Activated CD8-positive, alpha-beta memory T cell treated with anti-CD3 and anti-CD28 coated beads, Interleukin-2, amount 50 U/mL, for 1 hour (primary cell): Measurements from ENCODE around the gene ABCA7.
A peak's percentile ranks its signal among the peaks of the same experiment; 100 is the strongest.

ENCODE experiments used
- DNase-seq: peaks from one replicate; pipeline ENCODE4 v3.0.0-alpha.2; 2020; ENCODE audit errors: extremely low read depth

The ABCA7 gene

GRCh38 chr19:1088416-1089010 lies 48.6 kb downstream of the ABCA7 start:
- no peak for DNase-seq

DNA sequence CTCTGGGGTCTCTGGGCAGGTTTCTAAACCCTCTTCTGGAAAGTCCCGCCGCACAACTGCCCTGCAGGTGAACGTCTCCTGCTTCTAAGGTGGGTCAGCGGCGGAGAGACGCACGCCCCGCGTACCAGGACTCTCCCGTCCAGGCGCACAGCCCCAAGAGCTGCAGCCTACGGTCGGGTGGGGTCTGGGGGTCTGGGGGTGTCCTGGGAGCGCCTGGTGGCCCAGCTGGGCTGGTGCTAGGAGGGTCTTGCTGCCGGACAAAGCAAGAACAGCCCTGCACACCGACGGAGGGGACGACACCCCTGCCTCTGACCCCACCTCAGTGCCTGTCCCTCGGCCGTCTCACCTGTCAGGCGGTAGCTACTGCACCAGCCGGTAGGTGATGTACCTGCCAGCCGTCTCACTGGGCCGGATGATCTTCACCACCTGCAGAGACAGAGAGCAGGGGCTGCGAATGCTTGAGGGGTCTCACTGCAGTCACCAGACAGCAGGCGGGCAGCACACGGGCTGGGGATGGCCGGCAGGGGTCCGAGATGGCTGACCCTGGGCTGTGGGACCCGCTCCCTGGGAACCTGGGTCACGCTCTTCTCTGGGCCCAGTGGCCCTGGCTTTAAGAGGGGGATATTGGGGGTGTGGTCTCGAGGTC lies 49.3 kb downstream of the ABCA7 start:
- DNase-seq: no peak

GRCh38 chr19:1089891-1090290 lies 50.0 kb downstream of the ABCA7 start:
- DNase-seq: peak; percentile 54

DNA sequence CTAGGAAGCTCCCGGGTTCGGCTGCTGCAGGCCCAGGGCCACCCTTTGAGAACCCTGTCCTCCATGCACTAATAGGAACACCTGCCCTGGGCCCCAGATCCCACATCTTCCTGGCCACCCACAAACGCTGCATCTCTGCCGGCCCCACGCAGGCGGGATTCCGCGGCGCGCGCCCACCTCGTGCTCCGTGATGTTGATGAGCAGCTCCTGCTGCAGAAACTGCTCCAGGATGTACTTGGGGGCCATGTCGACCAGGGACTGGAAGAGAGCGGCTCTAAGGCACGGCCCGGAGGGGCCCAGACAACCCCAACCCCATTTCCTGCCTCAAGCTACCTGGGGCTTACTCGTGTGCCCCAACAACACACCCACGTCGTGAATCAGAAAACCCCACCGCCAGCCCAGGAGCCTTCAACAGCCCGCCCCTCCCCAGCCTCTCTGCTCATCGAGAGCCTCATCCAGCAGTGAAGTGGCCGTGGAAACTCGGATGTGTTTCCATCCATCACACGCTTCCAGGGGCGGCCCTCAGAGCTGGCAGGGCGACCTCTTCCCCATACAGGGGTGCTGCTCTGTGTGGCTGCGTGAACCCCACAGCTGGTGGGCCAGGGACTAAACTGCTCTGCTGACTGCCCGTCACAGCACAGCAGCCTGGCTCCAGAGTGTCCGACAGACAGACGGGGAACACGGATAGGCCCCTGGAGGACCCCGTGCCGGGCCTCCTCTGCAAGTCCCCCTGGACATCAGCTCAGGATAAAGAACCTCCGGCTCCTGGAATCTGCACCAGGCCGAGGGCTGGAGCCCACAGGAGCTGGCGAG lies 51.0 kb downstream of the ABCA7 start:
- no peak for DNase-seq

- DNase-seq: no peak
Measured at GRCh38 chr19:1091544-1092175, 51.8 kb downstream of the ABCA7 start.

GRCh38 chr19:1093330-1093729 lies 53.4 kb downstream of the ABCA7 start:
- DNase-seq: no peak

DNA sequence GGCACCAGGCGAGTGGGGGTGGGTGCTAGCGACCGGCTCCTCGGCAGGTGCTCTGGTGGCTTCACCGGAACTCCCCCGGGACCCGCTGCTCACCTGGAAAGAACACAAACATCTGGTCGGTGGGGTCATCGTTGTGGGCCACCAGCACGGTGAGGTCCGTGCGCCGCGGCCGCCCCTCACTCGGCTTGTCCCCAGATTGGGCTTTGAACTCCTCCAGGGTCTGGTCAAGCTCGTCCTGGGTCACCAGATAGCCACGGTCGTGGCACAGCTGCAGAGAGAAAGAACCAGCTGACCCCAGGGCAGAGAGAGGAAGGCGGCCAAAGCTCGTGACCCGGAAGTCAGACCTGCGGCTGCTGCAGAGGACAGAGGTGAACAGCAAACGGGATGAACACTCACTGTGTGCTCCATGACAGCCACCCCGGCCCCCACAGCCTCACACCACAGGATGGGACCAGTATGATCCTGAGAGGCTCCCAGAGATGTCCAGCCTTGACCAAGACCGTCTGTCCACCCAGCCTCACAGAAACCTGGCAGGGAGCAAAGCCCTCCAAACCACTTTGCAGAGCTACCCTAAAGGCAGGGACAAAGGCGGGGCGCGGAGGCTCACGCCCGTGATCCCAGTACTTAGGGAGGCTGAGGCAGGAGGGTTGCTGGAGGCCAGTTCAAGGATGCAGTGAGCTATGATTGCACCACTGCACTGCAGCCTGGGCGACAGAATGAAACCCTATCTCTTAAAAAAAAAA lies 54.1 kb downstream of the ABCA7 start:
- DNase-seq: no peak

GRCh38 chr19:1094655-1094977 lies 54.7 kb downstream of the ABCA7 start:
- DNase-seq: no peak

GRCh38 chr19:1094978-1095701 lies 55.2 kb downstream of the ABCA7 start, which contains the start of gene POLR2E:
Gene POLR2E, minus strand, starts transcription at chr19:1095375. Its CDS starts 60 bp downstream, at chr19:1095315.
- DNase-seq: peak; percentile 97

- no peak for DNase-seq
Measured at GRCh38 chr19:1097810-1098176, 57.9 kb downstream of the ABCA7 start.

DNA sequence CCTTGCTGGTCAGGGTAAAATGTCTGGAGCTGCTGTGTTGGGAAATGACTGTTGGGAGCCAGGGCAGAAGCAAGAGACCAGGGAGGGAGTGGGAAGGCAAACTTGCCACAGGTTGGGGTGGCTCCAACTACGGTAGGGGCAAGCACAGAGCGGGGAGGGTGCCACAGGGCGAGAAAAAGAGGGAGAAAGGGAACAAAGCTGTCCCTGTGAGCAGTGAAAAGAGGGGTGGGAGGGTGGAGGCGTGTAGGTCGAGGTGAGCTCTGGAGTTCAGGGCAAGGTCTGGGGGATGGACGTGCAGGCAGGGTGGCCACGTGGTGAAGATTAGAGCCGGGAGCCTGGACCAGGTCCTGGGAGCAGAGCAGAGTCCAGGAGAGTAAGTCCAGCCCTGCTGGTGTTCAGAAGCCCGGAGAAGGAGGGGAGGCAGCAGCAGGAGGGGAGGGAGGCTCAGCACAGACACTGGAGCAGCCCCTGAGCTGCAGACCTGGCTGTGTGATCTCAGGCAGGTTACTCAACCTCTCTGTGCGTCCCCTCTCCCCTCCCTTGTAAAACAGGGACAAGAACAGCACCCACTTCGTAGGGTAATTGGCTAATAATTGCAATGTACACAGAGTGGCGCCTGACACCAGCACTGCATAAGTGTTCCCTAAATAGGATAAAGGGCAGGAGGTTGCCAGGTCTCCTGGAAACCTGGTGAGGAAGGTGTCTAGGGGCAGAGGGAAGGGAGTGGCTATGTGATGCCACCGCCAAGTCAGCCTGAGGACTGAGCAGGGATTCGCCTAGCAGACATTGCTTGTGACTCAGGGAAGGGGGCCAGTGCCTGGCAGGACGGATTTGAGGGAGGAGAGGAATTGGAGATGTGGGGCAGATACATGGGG lies 58.5 kb downstream of the ABCA7 start:
- DNase-seq: no peak

DNA sequence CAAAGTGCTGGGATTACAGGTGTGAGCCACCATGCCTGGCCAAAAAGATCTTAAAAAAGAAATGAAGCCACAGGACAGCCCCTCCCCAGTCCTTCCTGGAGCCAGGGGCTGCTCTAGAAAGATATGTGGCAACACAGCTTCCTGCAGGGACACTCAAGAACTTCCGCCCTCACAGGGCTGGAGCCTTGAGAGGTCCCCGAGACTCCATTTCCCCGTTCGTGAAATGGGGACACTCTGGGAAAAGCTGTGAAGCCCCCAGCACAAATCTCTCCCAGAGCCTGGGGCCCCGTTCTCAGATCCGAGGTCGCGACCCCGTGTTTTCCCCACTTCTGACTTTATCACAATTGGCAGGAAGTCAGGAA lies 61.4 kb downstream of the ABCA7 start:
- DNase-seq: no peak

GRCh38 chr19:1102407-1103131 lies 62.7 kb downstream of the ABCA7 start:
- no peak for DNase-seq

DNA sequence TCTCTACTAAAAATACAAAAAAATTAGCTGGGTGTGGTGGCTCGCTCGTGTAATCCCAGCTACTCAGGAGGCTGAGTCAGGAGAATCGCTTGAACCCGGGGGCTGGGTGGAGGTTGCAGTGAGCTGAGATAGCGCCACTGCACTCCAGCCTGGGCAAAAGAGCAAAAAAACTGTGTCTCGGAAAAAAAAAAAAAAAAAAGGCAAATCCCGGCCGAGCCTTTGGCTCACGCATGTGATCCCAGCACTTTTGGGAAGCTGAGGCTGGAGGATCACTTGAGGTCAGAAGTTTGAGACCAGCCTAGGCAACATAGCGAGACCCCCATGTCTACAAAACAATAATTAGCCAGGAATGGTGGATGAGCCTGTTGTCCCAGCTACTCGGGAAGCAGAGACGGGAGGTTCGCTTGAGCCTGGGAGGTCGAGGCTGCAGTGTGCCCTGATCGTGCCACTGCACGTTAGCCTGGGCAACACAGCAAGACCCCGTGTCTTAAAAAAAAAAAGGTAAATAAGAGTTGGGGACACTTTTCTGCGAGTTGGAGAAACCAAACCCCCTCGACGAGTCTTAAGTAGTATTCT lies 63.3 kb downstream of the ABCA7 start:
- no peak for DNase-seq

DNA sequence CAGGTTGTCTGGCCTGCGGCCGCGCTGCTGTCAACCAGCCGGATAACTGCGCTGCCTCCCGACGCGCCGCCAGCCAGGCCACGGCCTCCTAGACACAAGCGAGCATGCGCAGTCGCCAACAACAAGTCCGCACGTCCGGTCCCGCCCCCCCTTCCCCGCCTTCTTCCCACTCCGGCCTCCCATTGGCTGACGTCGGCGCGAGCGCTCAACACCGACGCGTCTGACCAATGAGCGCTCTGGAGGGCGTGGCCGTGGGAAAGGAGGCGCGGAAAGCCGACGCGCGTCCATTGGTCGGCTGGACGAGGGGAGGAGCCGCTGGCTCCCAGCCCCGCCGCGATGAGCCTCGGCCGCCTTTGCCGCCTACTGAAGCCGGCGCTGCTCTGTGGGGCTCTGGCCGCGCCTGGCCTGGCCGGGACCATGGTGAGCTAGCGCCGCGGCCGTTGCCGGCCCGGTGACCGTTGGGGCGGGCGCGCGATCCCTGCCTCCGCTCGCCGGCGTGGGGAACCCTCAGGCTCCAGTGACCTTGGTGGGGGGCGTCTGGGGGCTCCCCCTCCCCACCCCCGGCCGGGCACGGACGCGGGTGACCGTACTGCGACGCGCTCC lies 63.9 kb downstream of the ABCA7 start, which contains the start of gene GPX4:
GPX4 (plus strand) TSS at position 287 of the 603 bp plus-strand sequence; CDS start at position 337, 50 bp downstream.
- DNase-seq: peak; percentile 99

DNA sequence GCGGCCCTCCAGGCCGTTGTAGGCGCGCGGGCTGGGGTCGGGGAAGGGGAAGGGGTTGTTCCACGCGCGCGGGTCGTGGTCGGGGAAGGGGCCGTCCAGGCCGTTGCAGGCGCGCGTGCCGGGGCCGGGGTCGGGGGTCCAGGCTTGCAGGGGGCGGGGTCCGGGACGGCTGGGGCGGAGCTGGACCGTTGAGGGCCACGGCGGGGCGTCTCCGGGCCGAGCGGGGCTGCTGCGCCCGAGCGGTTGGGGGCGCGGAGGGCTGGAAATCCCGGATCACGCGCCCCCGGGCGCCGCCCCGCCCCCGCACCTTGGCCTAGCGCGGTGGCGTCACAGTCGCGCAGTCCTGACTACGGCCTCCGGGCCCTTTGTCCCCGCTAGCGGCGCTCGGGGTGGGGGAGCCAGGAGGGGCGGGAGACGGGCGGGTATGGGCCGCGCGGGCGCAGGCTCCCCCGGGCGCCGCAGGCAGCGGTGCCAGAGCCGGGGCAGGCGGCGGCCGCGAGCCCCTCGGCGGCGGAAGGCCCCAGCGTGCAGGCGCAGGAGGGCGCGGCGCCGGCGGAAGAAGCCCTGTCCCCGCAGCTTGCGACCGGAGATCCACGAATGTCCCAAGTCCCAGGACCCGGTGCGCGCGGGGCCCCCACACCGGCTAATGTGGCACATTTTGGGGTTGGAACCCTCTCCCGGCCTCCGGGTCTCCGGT lies 64.6 kb downstream of the ABCA7 start:
- DNase-seq: no peak

- DNase-seq: no peak
Measured at GRCh38 chr19:1105008-1105872, 65.3 kb downstream of the ABCA7 start.
